Breast epithelium (tissue), 3 donors: Measurements from ENCODE around the gene CLIP2.
"Not testable (repeated sequence)": the region's sequence is repeated elsewhere in the genome, so short reads cannot be mapped to it uniquely, and the experiment has no call there.

ENCODE experiments used
- POLR2A ChIP-seq: fragments of 450-650 bp; IDR thresholded peaks from one replicate; pipeline ENCODE4 v1.6.1; 2016; ENCODE audit warnings: antibody characterized with exemption, mild to moderate bottlenecking, moderate library complexity
- TF ChIP-seq, protein P1 (sequence below), 3 donors: fragments of 450-650 bp; IDR thresholded peaks; one replicate each; pipeline ENCODE4 v1.5.1; 2016 to 2017; ENCODE audit warnings: antibody characterized with exemption in 3 of 3, mild to moderate bottlenecking in 3 of 3, moderate library complexity in 3 of 3

DNA sequence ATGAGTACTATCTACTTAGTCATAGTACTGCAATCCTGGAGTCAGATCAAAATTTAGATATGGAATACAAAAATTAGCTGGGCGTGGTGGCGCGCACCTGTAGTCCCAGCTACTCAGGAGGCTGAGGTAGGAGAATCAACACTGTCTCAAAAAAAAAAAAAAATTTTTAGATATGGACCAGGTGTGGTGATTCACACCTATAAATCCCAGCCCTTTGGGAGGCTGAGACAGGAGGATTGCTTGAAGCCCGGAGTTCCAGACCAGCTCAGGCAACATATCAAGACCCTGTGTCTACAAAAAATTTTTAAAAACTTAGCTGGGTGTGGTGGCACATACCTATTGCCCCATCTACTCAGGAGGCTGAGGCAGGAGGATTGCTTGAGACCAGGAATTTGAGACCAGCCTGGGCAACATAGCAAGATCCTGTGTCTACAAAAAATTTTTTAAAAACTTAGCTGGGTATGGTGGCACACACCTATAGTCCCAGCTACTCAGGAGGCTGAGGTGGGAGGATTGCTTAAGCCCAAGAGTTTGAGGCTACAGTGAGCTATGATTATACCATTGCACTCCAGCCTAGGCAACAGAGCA lies 63.4 kb downstream of the CLIP2 start:
- TF ChIP-seq, protein P1, sequence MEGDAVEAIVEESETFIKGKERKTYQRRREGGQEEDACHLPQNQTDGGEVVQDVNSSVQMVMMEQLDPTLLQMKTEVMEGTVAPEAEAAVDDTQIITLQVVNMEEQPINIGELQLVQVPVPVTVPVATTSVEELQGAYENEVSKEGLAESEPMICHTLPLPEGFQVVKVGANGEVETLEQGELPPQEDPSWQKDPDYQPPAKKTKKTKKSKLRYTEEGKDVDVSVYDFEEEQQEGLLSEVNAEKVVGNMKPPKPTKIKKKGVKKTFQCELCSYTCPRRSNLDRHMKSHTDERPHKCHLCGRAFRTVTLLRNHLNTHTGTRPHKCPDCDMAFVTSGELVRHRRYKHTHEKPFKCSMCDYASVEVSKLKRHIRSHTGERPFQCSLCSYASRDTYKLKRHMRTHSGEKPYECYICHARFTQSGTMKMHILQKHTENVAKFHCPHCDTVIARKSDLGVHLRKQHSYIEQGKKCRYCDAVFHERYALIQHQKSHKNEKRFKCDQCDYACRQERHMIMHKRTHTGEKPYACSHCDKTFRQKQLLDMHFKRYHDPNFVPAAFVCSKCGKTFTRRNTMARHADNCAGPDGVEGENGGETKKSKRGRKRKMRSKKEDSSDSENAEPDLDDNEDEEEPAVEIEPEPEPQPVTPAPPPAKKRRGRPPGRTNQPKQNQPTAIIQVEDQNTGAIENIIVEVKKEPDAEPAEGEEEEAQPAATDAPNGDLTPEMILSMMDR (IDR thresholded peaks at IDR 0.05) = not testable (repeated sequence)
- not testable (repeated sequence) for TF ChIP-seq POLR2A
